CD1c-positive myeloid dendritic cell (primary cell): ENCODE measurements around the gene C1QA.
A peak's percentile ranks its signal among the peaks of the same experiment; 100 is the strongest.
"Not testable (repeated sequence)": the region's sequence is repeated elsewhere in the genome, so short reads cannot be mapped to it uniquely, and the experiment has no call there.

ENCODE experiments used
- DNase-seq: peaks from one replicate; pipeline ENCODE4 v3.0.0-alpha.2; 2016; ENCODE audit errors: extremely low spot score

The C1QA gene

DNA sequence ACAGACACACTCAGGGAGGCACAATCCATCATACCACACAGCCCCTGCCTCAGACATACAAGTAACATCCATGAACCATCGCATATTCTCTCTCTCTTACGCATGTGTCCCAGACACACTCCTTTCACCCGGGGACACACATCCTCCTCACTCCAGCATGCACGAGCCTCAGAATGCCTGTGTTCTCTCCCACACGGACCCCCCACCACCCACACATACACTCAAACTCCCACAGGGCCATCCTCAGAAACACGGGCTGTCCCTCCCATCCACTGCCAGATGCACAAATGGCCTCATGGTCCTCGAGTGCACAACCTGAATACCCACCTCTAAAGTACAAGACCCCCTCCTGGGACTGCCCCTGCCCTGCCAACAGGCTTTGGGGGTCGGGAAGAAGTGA lies 4.8 kb downstream of the C1QA start:
- no peak for DNase-seq

DNA sequence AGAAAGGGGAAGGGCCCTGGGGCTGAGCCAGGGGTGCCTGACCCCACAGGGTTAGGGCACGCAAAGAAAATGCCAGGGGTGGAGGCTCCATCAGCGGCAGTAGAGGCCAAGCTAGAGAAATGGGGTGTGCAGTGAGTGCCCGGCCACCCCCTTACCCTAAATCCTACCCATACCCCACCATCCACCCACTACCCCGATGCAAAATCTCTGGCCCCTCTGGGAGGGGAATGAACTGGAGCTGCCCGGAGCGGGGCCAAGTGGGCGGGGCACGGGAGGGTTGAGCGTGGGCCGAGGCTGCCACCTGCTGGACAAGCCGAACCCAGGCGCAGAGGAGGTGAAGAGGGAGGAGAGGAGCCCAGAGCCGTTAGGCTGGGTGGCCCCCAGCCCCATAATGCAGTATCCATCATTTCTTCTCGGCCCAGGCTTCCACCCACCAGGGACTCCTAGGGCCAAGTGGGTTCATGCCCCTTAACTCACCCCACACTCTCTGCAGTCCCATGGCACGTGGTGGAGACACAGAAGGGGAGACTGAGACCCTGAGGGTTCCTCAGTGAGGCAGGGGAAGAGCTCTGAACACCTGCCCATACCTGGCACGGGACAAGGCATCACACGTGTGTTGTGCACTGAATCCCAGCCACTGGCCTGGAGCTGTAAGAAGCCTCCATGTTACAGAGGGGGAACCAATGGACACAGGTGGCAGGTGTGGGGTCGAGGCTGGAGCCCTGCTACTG lies 5.6 kb downstream of the C1QA start:
- peak; percentile 79 for DNase-seq

DNA sequence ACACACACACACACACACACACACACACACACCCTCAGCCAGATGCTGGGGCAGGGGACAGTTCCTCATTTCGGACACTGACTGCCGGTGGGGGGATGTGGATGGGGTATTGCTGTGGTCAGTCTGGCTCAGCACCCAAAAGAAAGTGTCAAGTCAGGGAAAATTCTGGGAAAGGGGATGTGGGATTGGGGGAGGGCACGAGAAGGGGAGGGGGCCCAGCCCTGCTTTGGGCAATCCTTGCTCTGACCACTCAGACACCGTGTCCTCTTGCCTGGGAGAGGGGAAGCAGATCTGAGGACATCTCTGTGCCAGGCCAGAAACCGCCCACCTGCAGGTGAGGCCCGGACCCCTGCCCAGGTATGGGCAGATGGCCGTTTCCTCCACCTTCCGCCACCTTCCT lies 7.0 kb downstream of the C1QA start, which contains the start of gene C1QC:
Gene C1QC (plus strand): TSS at position 253 of the 400 bp plus-strand sequence. CDS start 391 bp downstream, outside the sequence.
- peak; percentile 62 for DNase-seq

DNA sequence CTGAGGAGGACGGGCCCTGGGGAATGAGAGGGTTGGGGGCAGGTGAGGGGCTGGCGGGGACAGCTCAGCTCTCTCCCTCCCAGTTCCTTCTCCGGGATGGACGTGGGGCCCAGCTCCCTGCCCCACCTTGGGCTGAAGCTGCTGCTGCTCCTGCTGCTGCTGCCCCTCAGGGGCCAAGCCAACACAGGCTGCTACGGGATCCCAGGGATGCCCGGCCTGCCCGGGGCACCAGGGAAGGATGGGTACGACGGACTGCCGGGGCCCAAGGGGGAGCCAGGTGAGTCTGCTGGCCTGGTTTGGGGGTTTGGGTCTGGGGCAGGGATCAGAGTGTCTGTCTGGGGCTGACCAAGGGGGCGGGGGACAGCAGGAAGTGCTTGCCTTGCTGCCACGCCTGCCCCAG lies 7.5 kb downstream of the C1QA start:
- DNase-seq: no peak

DNA sequence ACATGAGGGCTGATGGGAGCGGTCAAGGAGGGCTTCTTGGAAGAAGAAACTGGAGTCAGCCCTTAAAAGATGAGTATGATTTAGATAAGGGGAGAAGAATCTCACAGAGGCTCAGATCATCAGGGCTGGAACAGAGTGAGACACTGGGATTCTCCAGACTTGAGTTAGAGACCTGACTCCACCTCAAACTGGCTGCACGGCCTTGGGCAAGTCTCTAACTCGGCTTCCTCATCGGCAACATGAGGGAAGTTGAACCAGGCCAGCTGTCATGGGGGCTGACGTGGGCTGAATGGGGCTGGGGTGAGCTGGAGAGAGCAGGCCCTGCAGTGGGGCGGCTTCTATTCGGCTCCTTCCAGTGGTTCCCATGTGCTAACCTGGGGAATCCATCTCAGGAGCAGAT lies 9.5 kb downstream of the C1QA start:
- DNase-seq: peak; percentile 77

DNA sequence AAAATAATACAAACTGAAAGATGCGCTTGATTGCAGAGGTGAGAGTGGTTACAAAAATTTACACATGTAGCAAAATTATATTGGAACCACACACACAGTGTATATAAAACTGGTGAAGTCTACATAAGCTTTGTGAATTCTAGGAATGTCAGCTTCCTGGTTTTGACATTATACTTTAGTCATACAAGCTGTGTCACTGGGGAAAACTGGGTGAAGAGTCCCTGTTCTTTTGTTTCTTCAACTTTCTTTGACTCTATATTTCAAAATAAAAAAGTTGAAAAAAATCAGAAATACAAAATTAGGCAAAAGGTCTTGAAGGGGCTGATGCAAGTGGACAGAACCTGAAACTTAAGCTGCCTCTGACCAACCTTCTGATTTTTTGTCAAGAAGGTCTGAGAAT lies 10.0 kb downstream of the C1QA start:
- DNase-seq: peak; percentile 58

DNA sequence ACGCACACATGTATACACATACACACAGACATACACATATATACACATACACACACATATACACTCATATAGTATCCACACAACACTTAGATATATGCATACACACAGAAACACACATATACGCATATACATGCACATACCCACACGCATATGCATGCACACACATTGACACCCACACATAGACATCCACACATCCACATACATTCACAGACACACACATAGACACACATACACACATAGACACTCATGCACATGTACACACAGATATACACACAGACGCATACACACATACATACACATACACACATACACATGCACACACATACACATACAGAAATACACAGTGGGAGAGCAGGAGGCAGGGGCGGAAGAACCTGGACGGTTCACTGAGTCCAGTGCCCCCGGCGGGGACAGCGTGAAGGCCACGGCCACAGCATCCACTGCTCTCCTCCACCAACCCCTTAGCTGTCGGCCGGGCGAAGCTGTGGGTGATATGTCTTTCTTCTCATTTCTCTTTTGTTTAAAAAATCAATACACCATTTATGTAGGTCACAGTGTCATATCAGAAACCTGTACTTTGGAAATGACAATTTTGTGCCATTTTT lies 13.8 kb downstream of the C1QA start:
- DNase-seq: no peak

DNA sequence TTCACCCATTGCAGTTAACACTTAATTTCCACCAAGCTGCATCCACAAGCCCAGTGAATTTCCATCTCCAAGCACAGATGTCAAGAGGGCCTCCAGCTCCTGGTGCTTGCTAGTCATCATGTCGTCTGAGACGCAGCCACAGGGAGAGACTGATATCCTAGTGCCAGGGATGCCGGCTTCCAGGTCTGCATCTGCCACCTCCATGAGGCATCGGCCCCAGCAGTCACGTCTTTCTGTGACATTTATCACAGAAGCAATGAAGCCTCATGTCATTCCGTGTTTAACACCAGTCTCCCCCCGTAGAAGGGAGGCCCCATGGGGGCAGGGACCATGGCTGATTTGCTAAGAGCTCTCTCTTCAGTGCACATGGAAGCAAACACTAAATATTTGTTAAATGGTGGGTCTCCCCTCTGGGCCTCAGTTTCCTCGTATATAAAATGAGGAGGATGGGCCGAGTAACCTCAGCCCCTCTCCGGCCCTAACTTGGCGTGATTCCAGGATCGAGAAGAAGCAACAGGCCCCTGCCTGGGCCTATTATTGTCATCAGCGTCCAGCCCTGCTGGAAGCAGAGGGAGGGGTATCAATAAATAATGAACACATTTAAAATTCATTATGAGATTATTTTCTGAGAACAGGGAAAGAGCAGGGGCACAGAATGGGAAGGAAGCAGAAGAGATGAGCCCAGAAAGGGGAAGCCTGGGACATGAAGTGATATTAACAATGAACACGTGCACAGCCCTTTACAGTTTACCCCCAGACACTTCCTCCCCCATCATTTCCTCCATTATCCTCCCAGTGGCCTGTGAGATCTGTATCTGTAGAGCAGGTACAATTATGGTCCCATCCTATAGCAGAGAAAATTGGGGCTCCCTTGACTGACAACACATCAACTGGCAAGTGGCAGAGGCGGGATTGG lies 15.8 kb downstream of the C1QA start:
- peak; percentile 48 for DNase-seq

DNA sequence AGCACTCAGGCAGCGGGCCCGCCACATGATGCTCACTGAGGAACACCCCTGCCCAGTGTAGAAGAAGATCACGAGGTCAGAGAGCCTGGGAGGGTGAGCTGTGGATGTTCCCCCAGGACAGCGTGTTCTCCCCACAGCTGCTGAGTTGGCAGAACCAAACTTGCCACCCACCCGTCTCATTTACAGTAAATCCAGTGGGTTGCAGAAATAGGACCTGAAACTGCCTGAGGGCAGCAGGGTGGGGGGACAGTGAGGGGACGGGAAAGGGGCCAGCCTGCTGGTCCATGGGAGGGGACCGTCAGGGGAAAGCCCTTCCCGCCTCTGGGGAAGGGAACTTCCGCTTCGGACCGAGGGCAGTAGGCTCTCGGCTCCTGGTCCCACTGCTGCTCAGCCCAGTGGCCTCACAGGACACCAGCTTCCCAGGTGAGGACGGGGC lies 16.5 kb downstream of the C1QA start, which contains the start of gene C1QB:
Gene C1QB (plus strand): TSS at position 356 of the 436 bp plus-strand sequence. CDS start 6,227 bp downstream, outside the sequence.
- peak; percentile 73 for DNase-seq

DNA sequence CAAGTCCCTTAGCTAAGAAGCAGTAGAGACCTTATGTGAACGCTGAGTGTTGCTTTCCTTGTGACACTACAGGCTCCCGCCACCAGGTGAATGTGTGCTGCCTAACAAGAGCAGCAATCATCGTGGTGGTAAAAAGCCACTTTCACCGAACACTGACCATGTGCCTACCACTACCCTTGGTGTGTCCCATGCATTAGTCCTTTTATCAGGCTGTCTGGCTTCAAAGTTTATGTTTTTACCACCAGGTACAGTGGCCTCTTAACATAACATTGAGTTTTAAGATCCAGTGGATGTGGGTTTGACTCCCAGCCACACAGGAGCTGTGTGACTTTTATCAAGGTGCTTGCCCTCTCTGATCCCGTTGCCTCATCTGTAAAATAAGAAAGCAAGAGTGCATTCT lies 18.3 kb downstream of the C1QA start:
- DNase-seq: no peak

DNA sequence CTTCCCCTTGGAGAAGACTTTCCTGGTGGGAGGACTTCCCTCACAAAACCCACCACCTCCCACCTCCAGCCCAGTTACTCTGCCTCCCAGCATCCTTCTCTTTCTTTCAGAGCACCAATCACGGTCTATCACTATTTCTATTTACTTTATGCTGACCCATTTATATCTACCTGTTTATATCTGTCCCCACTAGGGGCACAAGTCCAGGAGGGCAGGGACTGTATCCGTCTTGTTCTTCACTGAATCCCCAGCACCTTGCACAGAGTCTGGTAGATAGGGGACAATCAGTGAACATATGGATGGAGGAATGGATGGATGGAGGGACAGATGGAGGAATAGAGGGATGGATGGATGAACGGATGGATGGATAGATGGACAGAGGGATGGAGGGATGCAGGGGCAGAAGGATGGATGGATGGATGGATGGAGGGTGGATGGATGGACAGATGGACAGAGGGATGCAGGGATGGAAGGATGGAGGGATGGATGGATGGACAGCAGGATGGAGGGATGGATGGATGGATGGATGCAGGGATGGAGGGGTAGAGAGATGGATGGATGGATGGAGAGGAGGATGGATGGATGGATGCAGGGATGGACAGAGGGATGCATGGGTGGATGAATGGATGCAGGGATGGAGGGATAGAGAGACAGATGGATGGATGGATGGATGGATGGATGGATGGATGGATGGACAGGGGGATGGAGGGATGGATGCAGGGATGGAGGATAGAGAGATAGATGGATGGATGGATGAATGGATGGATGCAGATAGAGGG lies 22.1 kb downstream of the C1QA start:
- no peak for DNase-seq

DNA sequence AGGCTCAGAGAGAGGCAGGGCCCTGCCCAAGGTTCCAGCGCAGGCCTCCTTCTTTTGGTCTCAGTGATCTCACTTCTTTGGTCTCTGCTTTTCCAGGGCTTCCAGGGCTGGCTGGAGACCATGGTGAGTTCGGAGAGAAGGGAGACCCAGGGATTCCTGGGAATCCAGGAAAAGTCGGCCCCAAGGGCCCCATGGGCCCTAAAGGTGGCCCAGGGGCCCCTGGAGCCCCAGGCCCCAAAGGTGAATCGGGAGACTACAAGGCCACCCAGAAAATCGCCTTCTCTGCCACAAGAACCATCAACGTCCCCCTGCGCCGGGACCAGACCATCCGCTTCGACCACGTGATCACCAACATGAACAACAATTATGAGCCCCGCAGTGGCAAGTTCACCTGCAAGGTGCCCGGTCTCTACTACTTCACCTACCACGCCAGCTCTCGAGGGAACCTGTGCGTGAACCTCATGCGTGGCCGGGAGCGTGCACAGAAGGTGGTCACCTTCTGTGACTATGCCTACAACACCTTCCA lies 24.4 kb downstream of the C1QA start:
- DNase-seq: no peak

DNA sequence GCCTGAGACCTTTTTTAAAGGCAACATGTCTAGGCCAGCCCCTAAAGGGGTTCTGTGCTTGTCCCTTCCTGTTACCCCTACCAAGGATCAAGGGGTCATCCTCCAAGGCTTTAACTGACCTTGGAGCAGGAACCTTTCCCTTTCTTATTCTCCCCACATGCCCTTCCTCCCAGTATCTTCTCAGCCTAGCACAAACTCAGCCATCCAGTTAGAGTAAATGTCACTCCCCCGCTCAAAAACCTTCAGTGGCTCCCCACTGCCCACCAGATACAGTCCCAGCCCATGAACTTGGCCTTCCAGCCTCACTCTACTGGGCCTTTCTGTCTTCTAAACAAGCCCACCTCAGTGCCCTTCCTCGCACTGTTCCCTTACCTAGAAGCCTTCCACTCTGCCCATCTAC lies 25.5 kb downstream of the C1QA start:
- no peak for DNase-seq

DNA sequence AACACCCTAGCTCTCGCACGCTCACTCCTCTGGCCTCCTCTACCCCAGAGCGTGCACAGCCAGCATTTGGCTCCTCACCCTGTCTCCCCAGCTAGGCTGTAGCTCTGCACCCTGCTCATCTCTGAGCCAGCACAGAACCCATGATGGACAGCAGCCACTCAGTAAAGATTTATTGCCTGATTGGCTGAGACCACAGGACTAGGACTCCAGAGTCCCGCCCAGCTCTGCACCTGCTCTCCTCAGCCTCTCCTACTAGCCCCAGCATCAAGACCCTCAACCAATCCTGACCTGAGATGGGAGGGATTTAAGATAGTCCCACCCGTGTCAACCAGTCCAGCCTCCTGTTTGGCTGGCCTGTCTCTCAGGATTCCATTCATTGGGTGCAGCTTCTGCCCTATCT lies 25.9 kb downstream of the C1QA start:
- DNase-seq: peak; percentile 26

DNA sequence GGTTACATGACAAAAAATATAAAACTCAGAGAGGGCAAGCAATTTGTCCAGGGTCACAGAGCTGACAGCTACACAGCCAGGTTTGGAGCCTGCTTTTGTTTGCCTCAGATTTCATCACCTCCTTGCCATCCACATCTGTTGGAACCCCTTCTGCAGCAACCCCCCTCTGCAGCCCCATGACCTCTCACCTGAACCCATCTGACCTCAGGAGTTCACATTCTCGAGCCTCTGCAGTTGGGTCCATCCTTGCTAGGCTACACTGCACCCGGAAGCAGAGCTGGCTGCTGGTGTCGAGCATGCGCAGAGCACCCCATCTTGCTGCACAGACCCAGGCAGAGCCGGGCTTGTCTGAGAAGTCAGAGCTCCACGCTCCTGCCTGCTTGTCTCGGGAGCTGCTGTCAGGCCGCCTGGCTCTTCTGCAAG lies 26.6 kb downstream of the C1QA start:
- no peak for DNase-seq

DNA sequence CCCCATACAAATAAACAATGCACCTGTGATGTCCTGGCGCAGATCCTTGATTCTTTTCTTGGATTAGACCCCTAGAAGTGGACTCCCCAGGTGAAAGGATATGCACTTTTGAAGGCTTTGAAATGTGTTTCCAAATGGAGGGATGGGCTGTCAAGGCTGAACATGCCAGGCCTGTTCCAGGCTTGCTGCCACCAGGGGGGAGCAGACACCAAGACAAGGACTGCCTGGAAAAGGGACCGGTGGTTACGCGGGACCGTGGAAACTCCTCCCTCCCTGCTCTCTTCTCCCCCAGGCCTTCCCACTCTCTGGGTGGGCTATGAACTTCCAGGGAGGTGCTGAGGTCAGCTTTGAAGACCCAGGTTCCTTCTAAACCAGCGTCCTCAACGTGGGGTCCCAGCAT lies 29.3 kb downstream of the C1QA start:
- DNase-seq: no peak

DNA sequence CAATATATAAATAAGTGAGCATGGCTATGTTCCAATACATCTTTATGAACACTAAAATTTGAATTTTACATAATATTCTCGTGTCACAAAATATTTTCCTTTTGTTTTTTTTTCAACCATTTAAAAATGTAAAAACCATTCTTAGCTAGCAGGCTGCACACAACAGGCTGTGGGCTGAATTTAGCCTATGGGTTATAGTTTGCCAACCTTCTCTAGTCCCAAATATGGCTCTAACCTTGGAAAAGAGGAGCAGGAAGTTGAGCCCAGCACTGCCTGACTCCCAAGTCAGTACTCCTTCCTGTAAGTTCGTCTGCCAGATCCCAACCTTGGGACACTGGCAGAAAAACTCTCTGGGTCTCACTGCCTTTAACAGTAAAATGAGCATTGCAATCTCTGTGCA lies 30.0 kb downstream of the C1QA start:
- no peak for DNase-seq

DNA sequence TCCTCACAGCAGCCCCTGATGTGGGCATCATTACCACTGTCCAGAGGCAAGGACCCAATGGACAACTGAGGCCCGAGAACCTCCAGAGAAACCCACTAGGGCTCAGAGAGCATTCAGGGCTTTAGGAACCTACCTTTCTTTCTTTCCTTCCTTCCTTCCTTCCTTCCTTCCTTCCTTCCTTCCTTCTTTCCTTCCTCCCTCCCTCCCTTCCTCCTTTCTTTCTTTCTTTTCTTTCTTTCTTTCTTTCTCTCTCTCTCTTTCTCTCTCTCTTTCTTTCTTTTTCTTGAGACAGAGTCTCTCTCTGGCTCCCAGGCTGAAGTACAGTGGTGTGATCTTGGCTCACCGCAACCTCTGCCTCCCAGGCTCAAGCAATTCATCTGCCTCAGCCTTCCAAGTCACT lies 32.4 kb downstream of the C1QA start:
- not testable (repeated sequence) for DNase-seq

DNA sequence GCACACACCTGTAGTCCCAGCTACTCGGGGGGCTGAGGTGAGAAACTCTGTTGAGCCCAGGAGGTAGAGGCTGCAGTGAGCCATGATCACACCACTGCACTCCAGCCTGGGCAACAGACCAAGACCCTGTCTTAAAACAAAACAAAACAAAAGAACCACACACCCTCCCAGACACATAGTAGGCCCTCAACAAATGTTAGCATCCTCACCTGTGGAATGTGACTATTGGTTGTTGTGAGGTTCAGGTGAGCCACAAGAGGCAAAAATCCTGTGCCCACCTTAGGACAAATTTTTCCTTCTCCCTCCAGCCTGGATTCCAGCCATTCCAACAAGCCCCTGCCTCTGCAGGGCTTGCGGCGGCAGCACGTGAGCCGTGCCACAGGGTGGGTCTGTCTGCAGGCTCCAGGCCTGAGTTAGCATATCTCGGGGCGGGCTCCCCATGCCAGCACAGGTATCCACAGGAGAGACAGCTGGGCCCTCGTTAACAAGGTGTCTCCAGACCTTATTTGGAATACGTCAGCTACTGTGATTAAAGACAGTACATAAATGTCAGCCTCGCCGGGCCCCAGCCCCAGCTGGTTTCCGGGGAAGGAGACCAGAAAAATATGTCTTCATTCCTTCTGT lies 34.0 kb downstream of the C1QA start:
- no peak for DNase-seq

DNA sequence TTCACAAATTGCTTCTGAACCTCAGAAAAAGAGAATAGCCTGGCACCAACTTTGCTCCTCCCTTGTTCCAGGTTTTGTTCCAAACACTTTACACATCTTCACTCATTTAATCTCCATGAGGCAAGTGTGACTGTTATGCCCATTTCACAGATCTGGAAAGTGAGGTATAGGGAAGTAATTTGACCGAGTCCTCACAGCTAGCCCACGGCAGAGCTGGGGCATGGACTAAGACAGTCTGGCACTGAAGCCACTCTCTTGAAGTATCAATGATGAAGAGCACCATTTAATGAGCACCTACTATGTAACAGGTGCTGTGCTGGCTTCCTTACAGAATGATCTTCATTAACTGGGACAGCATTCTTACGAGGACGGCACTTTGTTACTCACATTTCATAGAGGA lies 35.6 kb downstream of the C1QA start:
- DNase-seq: no peak
